ENCODE measurements around the gene PPM1N. TPM values are rescaled to one million over a fixed set of nuclear protein-coding genes. Genes with fewer than 3 reads are reported as not detected.

Gene PPM1N
- total and polyA plus RNA-seq, 5 experiments from 2014 or later, result 7.2 to 15.6 (median 8.7) TPM

DNA sequence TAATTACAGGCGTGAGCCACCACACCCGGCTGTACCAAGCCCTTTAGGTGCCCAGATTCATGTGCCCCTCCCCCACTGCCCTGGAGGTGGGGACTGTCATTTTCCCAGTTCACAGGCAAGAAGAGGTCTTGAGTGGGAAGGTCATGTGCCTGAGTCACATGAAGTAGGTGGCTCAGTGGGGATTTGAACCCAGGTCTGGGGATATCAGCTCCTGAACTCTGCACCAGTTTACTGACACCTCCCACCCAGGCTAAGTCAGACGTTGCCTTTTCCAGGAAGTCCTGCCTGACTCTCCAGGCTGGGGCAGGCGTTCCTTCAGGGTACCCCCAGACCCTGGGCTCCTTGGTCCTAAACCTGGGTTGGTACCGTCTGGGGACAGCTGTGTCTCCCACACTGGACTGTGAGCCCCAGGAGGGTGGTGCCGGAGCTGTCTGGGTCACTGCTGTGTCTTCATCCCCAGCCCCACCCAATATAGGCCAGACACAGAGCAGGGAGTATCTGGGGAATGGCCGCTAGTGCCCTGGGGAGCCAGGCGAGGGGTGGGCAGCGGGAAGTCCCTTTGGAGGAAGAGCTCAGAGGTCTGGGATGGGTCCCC lies 17.7 kb downstream of the PPM1N start:
- POLR2A ChIA-PET, result interaction anchor here (1.0 to 2.0 kb wide), 3 partner anchors 10 to 127 kb away, joined by 4 to 7 read pairs (median 5); no protein-coding TSS in a partner anchor
- DNase-seq, result no peak
- Mint-ChIP-seq H3K9me3 (no peaks in the 10 kb centered on the region), H3K36me3 (peaks cover 0 to 53% (median 0%) of the 10 kb centered on the region in 3 donors), H3K4me3 (peak overlapping the region in 6 of 10 donors; percentile 15 to 64 (median 50)), H3K27ac (peak overlapping the region; percentile 72 to 97 (median 88)), H3K4me1 (peaks cover 14 to 57% (median 53%) of the 10 kb centered on the region in 4 donors), H3K27me3 (no peaks in the 10 kb centered on the region)
- no peak for ATAC-seq

DNA sequence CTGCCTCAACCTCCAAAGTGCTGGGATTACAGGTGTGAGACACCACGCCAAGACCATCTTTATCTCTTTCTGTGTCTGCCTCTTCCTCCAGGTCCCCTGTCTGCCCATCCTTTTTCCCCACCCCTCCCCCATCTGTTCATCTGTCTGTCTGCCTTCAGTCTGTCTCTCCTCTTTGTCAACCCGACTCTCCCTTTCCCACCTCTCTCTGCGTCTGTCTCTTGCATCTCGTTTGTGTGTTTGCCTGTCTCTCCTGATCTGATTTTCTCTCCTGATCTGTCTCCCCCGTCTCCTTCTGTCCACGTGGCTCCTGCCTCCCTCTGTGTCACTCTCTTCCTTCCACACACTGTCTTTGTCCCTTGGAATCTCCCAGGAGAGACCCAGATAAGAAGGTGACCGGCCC lies 19.0 kb downstream of the PPM1N start:
- DNase-seq (no peak), ATAC-seq (no peak)
- Mint-ChIP-seq H3K36me3 (peaks cover 0 to 59% (median 0%) of the 10 kb centered on the region in 3 donors), H3K27me3 (no peaks in the 10 kb centered on the region), H3K27ac (peak overlapping the region in 9 of 10 donors; percentile 11 to 85 (median 68)), H3K4me1 (peaks cover 14 to 45% (median 41%) of the 10 kb centered on the region in 4 donors), H3K4me3 (peak overlapping the region in 1 of 10 donors; percentile 45), H3K9me3 (no peaks in the 10 kb centered on the region)
- POLR2A ChIA-PET, result no interaction called here

DNA sequence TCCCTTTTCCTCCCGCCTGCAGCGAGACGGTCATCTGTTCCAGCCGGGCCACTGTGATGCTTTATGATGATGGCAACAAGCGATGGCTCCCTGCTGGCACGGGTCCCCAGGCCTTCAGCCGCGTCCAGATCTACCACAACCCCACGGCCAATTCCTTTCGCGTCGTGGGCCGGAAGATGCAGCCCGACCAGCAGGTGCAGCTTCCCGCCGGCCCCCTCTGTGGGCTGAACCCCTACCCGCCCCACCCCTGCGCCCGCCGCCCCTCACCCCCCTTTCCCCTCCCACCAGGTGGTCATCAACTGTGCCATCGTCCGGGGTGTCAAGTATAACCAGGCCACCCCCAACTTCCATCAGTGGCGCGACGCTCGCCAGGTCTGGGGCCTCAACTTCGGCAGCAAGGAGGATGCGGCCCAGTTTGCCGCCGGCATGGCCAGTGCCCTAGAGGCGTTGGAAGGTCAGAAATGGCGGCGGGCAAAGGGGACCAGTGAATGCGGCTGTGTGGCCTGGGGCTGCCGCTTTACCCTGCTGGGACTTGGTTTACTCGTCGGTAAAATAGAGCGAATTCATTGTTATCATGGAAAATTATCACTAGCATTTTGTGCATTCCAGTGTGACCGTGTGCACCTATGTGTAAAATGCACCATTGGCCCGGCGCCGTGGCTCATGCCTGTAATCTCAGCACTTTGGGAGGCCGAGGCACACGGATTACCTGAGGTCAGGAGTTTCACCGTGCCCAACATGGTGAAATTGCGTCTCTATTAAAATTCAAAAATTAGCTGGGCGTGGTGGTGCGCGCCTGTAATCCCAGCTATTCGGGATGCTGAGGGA lies 19.6 kb downstream of the PPM1N start:
- Mint-ChIP-seq H3K36me3 (peaks cover 0 to 58% (median 0%) of the 10 kb centered on the region in 3 donors), H3K27me3 (no peaks in the 10 kb centered on the region), H3K9me3 (no peaks in the 10 kb centered on the region), H3K27ac (peak overlapping the region in 9 of 10 donors; percentile 11 to 85 (median 65)), H3K4me1 (peaks cover 12 to 40% (median 38%) of the 10 kb centered on the region in 4 donors), H3K4me3 (peak overlapping the region in 2 of 10 donors; percentile 18 to 34)
- ATAC-seq (no peak), DNase-seq (no peak)
- POLR2A ChIA-PET, result interaction anchor here (0.5 kb wide), 1 partner anchor 45 kb away, joined by 3 read pairs; no protein-coding TSS in a partner anchor

DNA sequence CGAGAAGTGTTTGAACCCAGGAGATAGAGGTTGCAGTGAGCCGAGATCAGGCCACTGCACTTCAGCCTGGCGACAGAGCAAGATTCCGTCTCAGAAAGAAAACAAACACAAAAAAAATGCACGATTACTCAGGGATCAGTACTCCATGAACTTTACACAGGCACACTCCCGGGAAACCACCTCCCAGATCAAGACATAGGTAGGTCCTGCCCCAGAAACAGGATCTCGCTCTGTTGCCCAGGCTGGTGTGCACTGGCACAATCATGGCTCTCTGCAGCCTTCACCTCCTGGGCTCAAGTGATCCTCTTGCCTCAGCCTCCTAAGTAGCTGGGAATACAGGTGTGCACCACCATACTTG lies 20.2 kb downstream of the PPM1N start:
- no peaks in the 10 kb centered on the region for H3K27me3 Mint-ChIP-seq

DNA sequence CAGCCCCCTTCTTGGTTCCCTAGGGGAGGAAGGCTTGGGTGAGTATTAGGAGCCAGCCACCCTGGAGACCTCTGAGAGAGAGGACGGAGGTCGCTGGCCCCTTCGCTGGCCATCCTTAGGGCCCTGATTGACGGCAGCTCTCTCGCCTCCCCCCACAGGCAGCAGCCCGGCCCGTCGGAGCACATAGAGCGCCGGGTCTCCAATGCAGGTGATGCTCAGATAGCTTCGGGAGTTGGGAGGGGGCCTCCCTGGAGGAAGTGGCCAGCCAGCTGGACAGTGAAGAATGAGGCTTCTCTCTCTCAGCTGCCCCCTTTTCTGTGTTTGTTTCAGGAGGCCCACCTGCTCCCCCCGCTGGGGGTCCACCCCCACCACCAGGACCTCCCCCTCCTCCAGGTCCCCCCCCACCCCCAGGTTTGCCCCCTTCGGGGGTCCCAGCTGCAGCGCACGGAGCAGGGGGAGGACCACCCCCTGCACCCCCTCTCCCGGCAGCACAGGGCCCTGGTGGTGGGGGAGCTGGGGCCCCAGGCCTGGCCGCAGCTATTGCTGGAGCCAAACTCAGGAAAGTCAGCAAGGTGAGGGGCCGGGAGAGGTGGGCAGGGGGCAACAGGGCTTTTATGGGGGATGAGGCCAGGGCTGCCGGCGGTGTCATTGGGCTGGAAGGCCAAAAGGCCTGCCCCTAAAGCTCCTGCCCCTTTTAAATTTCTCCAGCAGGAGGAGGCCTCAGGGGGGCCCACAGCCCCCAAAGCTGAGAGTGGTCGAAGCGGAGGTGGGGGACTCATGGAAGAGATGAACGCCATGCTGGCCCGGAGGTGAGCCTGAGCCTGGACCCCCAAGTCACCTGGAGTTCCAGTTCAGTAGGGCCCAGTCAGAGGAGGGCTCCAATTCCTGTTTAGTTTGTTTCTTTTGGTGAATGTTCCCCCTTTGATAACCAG lies 24.0 kb downstream of the PPM1N start:
- peak overlapping the region in 2 of 10 donors; percentile 43 to 69 for H3K27ac Mint-ChIP-seq

More for the DNA sequence above, 20.2 kb downstream of the PPM1N start:
- DNase-seq (no peak), ATAC-seq (no peak)
- POLR2A ChIA-PET, result interaction anchor here (0.5 kb wide), 1 partner anchor 44 kb away, joined by 3 read pairs; no protein-coding TSS in a partner anchor
- peaks cover 10 to 39% (median 35%) of the 10 kb centered on the region in 4 donors for H3K4me1 Mint-ChIP-seq
- H3K27ac Mint-ChIP-seq, result peak overlapping the region in 1 of 10 donors; percentile 11
- H3K4me3 Mint-ChIP-seq, result no peak overlapping the region
- H3K36me3 Mint-ChIP-seq, result peaks cover 0 to 57% (median 0%) of the 10 kb centered on the region in 3 donors
- no peaks in the 10 kb centered on the region for H3K9me3 Mint-ChIP-seq

DNA sequence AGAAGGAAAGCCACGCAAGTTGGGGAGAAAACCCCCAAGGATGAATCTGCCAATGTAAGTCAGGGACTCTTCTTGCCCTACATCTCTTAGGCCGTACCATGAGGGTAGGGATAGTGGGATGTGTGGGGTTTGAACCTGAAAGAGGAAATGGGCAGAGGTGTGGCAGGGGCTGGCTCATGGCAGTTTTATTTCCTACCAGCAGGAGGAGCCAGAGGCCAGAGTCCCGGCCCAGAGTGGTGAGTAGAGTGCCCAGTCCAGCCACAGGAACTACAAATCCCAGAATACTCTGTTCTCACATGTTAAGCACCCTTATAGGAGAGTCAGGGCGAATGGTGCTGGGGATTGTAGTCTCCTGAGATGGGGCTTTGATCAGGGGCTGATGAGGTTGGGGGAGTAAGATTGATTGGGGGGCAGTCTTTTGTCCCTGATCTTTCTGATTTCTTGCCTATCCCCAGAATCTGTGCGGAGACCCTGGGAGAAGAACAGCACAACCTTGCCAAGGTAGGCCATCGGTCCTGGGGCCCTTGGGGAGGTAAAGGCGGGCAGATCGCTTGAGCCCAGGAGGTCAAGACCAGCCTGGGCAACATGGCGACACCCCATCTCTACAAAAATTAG lies 25.5 kb downstream of the PPM1N start:
- Mint-ChIP-seq H3K9me3 (no peaks in the 10 kb centered on the region), H3K27me3 (no peaks in the 10 kb centered on the region), H3K4me3 (peak overlapping the region in 1 of 10 donors; percentile 35), H3K27ac (peak overlapping the region in 9 of 10 donors; percentile 48 to 89 (median 84)), H3K4me1 (peaks cover 10 to 23% (median 21%) of the 10 kb centered on the region in 4 donors), H3K36me3 (peaks cover 0 to 65% (median 2%) of the 10 kb centered on the region in 3 donors)
- peak; percentile 98 to 100 for ATAC-seq
- POLR2A ChIA-PET, result interaction anchor here (0.6 to 1.0 kb wide), 3 partner anchors 14 to 93 kb away, joined by 3 read pairs; no protein-coding TSS in a partner anchor
- DNase-seq, result peak; percentile 51 to 86 (median 78)

More for the DNA sequence above, 24.0 kb downstream of the PPM1N start:
- H3K4me1 Mint-ChIP-seq, result peaks cover 4 to 15% (median 12%) of the 10 kb centered on the region in 4 donors
- no peak overlapping the region for H3K4me3 Mint-ChIP-seq
- H3K36me3 Mint-ChIP-seq, result peaks cover 0 to 73% (median 2%) of the 10 kb centered on the region in 3 donors
- H3K9me3 Mint-ChIP-seq, result no peaks in the 10 kb centered on the region
- POLR2A ChIA-PET, result interaction anchor here (0.6 to 1.0 kb wide), 2 partner anchors 12 to 14 kb away, joined by 4 to 5 read pairs; no protein-coding TSS in a partner anchor
- H3K27me3 Mint-ChIP-seq, result no peaks in the 10 kb centered on the region
- DNase-seq (no peak), ATAC-seq (no peak)

DNA sequence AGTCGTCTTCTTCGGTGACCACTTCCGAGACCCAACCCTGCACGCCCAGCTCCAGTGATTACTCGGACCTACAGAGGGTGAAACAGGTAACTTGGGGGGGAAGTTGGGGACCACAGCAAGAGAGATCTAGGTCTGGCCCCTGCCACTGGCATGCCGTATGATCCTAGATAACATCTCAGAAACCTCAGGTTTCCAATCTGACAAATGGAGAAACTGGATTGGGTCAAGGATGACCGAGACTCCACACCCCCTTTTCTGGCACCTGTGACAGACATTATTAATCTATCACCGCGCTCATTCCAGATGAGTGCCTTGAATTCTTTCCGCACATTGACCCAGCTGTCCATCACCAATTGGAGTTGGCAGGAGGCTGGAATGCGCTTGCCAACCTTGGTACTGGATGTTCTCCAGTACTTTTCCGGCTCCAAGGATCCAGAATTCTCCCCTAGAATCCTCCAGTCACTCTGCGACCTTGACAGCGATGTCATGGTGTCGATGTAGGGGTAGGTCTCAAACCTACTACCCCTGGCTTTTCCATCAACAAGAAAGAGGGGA lies 26.4 kb downstream of the PPM1N start:
- Mint-ChIP-seq H3K4me3 (no peak overlapping the region), H3K4me1 (peaks cover 10 to 31% (median 24%) of the 10 kb centered on the region in 4 donors), H3K27ac (peak overlapping the region in 5 of 10 donors; percentile 14 to 89 (median 48)), H3K9me3 (no peaks in the 10 kb centered on the region), H3K36me3 (peaks cover 0 to 57% (median 2%) of the 10 kb centered on the region in 3 donors), H3K27me3 (no peaks in the 10 kb centered on the region)
- ATAC-seq, result no peak
- no peak for DNase-seq
- POLR2A ChIA-PET, result interaction anchor here (0.6 to 1.0 kb wide), 2 partner anchors 13 to 34 kb away, joined by 3 read pairs; no protein-coding TSS in a partner anchor

DNA sequence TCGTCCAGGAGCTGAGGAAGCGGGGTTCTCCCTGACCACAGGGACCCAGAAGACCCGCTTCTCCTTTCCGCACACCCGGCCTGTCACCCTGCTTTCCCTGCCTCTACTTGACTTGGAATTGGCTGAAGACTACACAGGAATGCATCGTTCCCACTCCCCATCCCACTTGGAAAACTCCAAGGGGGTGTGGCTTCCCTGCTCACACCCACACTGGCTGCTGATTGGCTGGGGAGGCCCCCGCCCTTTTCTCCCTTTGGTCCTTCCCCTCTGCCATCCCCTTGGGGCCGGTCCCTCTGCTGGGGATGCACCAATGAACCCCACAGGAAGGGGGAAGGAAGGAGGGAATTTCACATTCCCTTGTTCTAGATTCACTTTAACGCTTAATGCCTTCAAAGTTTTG lies 27.9 kb downstream of the PPM1N start:
- H3K9me3 Mint-ChIP-seq, result no peaks in the 10 kb centered on the region
- DNase-seq (no peak), ATAC-seq (no peak)
- POLR2A ChIA-PET, result interaction anchor here (0.8 to 1.8 kb wide), 3 partner anchors 10 to 32 kb away, joined by 4 to 7 read pairs (median 4); no protein-coding TSS in a partner anchor
- no peaks in the 10 kb centered on the region for H3K27me3 Mint-ChIP-seq
- H3K36me3 Mint-ChIP-seq, result peaks cover 0 to 47% (median 2%) of the 10 kb centered on the region in 3 donors
- H3K27ac Mint-ChIP-seq, result peak overlapping the region in 2 of 10 donors; percentile 43 to 71
- no peak overlapping the region for H3K4me3 Mint-ChIP-seq
- H3K4me1 Mint-ChIP-seq, result peaks cover 10 to 31% (median 25%) of the 10 kb centered on the region in 4 donors

DNA sequence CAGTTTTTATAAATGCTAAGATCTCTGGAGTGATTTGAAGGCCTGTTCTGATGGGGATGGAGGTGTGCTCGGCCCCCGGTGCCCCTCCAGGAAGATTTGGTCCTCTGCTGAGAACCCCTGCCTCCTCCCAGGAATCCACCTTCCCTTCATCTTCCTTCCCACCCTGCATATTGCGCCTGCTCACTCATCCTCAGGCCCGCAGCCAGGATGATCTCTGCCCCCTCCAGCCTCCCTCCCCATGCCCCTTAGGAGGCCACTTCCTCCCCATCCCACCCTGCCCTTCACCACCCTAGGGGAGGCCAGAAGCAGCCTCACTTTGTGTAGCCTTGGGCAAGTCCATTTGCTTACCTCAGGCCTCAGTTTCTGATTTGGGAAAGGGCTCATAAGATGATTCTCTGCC lies 28.7 kb downstream of the PPM1N start:
- Mint-ChIP-seq H3K4me1 (peaks cover 10 to 31% (median 25%) of the 10 kb centered on the region in 4 donors), H3K9me3 (peaks cover 0 to 5% (median 0%) of the 10 kb centered on the region in 9 donors), H3K27ac (peak overlapping the region in 3 of 10 donors; percentile 55 to 91 (median 71)), H3K27me3 (peaks cover 0 to 2% (median 0%) of the 10 kb centered on the region in 5 donors), H3K4me3 (no peak overlapping the region), H3K36me3 (peaks cover 0 to 39% (median 2%) of the 10 kb centered on the region in 3 donors)
- ATAC-seq, result no peak
- POLR2A ChIA-PET, result interaction anchor here (0.6 to 1.8 kb wide), 6 partner anchors 9 to 412 kb away, joined by 3 to 7 read pairs (median 3); no protein-coding TSS in a partner anchor
- no peak for DNase-seq

DNA sequence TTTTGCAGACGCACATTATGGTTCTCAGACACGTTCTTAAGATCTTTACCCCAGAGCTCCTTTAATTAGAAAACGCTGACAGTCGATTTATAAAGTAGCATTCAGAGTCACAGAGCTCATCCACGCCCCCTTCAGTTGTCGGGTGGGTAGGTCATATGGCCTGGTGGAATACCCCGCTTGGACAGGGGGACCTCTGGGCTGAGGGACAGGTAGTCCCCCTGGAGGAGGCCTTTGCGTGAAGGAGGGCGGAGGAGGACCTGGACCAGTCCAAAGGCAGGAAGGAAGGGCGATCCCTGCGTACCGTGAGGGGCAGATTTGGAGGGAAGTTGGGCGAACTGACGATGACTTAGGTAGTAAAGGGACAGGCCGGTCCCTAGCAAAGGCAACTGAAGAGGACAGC lies 29.5 kb downstream of the PPM1N start:
- Mint-ChIP-seq H3K27ac (peak overlapping the region in 6 of 10 donors; percentile 13 to 91 (median 70)), H3K36me3 (peaks cover 0 to 38% (median 2%) of the 10 kb centered on the region in 3 donors), H3K4me1 (peaks cover 11 to 31% (median 25%) of the 10 kb centered on the region in 4 donors), H3K4me3 (peak overlapping the region in 5 of 10 donors; percentile 22 to 72 (median 33)), H3K9me3 (peaks cover 0 to 5% (median 0%) of the 10 kb centered on the region in 9 donors), H3K27me3 (peaks cover 0 to 2% (median 0%) of the 10 kb centered on the region in 5 donors)
- DNase-seq (no peak), ATAC-seq (no peak)
- POLR2A ChIA-PET, result interaction anchor here (0.7 to 1.8 kb wide), 4 partner anchors 8 to 41 kb away, joined by 3 to 7 read pairs (median 4); no protein-coding TSS in a partner anchor

All from naive thymus-derived CD8-positive, alpha-beta T cell (primary cell).